Smooth muscle cell (in vitro differentiated cells): ENCODE results near the gene VSTM4. TPM values are rescaled to one million over a fixed set of nuclear protein-coding genes. Genes with fewer than 3 reads are reported as not detected.

Experiments
- DNase-seq: peaks from one replicate; lab custom pipeline; 2025; ENCODE audit not compliant: unreplicated experiment; lab: John Stamatoyannopoulos, UW
- H2AFZ ChIP-seq: fragments of 200-600 bp; sonication (generic); 2 replicates; pipeline ENCODE4 v1.6.0; 2016; ENCODE audit warnings: antibody characterized with exemption, low read depth, mild to moderate bottlenecking
- H3F3A ChIP-seq: fragments of 200-600 bp; sonication (generic); 2 replicates; pipeline ENCODE4 v1.6.0; 2017; ENCODE audit warnings: antibody characterized with exemption, low read depth
- H3K27ac ChIP-seq: fragments of 200-600 bp; sonication (generic); 2 replicates; pipeline ENCODE4 v1.5.1; 2016; ENCODE audit warnings: low read depth, mild to moderate bottlenecking
- H3K27me3 ChIP-seq: fragments of 200-600 bp; sonication (generic); 2 replicates; pipeline ENCODE4 v1.6.1; 2016; ENCODE audit warnings: low read depth, mild to moderate bottlenecking
- H3K36me3 ChIP-seq: fragments of 200-600 bp; sonication (generic); 2 replicates; pipeline ENCODE4 v1.5.1; 2016; ENCODE audit warnings: low read depth
- H3K4me1 ChIP-seq: fragments of 200-600 bp; sonication (generic); 2 replicates; pipeline ENCODE4 v1.5.1; 2016; ENCODE audit warnings: low read depth
- H3K4me2 ChIP-seq: fragments of 200-600 bp; sonication (generic); 2 replicates; pipeline ENCODE4 v1.6.0; 2016; ENCODE audit warnings: mild to moderate bottlenecking
- H3K4me3 ChIP-seq: fragments of 200-600 bp; sonication (generic); 2 replicates; pipeline ENCODE4 v1.5.1; 2016; ENCODE audit warnings: mild to moderate bottlenecking
- H3K79me2 ChIP-seq: fragments of 200-600 bp; sonication (generic); 2 replicates; pipeline ENCODE4 v1.6.0; 2016; ENCODE audit warnings: low read depth, mild to moderate bottlenecking
- H3K9ac ChIP-seq: fragments of 200-600 bp; sonication (generic); 2 replicates; pipeline ENCODE4 v1.6.0; 2016; ENCODE audit warnings: low read depth
- H3K9me3 ChIP-seq: fragments of 200-600 bp; sonication (generic); replicated peaks from 2 replicates; pipeline ENCODE4 v1.5.1; 2016; ENCODE audit warnings: low read depth
- H4K20me1 ChIP-seq: fragments of 200-600 bp; sonication (generic); 2 replicates; pipeline ENCODE4 v1.6.0; 2016; ENCODE audit warnings: low read depth
- CTCF ChIP-seq: fragments of 200-600 bp; sonication (generic); IDR thresholded peaks from 2 replicates; pipeline ENCODE4 v1.5.1; 2017; ENCODE audit warnings: borderline replicate concordance, mild to moderate bottlenecking, antibody characterized with exemption; ENCODE audit not compliant: insufficient read depth, poor library complexity, severe bottlenecking
- WGBS: methylation state at CpG from one replicate; pipeline ENCODE4 v1.1.7; 2016; ENCODE audit warnings: low lambda C conversion rate; 5-methylcytosine and 5-hydroxymethylcytosine counted together
- polyA plus RNA-seq: library from polyadenylated mRNA; unstranded; fragments of >200 nt; fragmentation: Nextera tagmentation; extraction: Ambion mirVana; gene quantifications from 2 replicates; pipeline ENCODE4 v1.2.1, GENCODE V29; 2016
- total RNA-seq: library from RNA; depleted of rRNA; stranded (reverse); fragments of >200 nt; gene quantifications from 2 replicates; pipeline ENCODE4 v1.2.3, GENCODE V29; 2014

VSTM4 gene
- total and polyA plus RNA-seq, 2 experiments from 2014 or later, result 5.1 to 7.7 TPM

- no peaks in the 10 kb centered on the region for H3K36me3 ChIP-seq
- no peak for TF ChIP-seq CTCF
- H3K9ac ChIP-seq, result no peak overlapping the region
- no peaks in the 10 kb centered on the region for H3F3A ChIP-seq
- no peaks in the 10 kb centered on the region for H4K20me1 ChIP-seq
- H2AFZ ChIP-seq, result no peak overlapping the region
- H3K4me3 ChIP-seq, result no peak overlapping the region
- H3K27me3 ChIP-seq, result no peaks in the 10 kb centered on the region
- DNase-seq, result no peak
- H3K27ac ChIP-seq, result peak overlapping the region; percentile 46
- WGBS, result 99% methylated on average over 3 of the region's 3 CpGs
- H3K9me3 ChIP-seq, result no peaks in the 10 kb centered on the region
- no peaks in the 10 kb centered on the region for H3K79me2 ChIP-seq
- peak overlapping the region; percentile 43 for H3K4me2 ChIP-seq
- no peaks in the 10 kb centered on the region for H3K4me1 ChIP-seq
Observed at GRCh38 chr10:49036638-49037037, 78.7 kb downstream of the VSTM4 start.

- Histone ChIP-seq H3K36me3 (no peaks in the 10 kb centered on the region), H3K9me3 (no peaks in the 10 kb centered on the region), H3K4me2 (no peak overlapping the region), H3K27ac (no peak overlapping the region), H4K20me1 (no peaks in the 10 kb centered on the region), H3K4me1 (no peaks in the 10 kb centered on the region), H3F3A (no peaks in the 10 kb centered on the region), H2AFZ (no peak overlapping the region), H3K27me3 (no peaks in the 10 kb centered on the region), H3K79me2 (no peaks in the 10 kb centered on the region), H3K9ac (no peak overlapping the region), H3K4me3 (no peak overlapping the region)
- TF ChIP-seq CTCF, result no peak
- no peak for DNase-seq
- 94% methylated on average over 8 of the region's 8 CpGs for WGBS
Observed at GRCh38 chr10:49035920-49036319, 79.4 kb downstream of the VSTM4 start.

- Histone ChIP-seq H3K79me2 (no peaks in the 10 kb centered on the region), H3K9ac (no peak overlapping the region), H3K9me3 (no peaks in the 10 kb centered on the region), H4K20me1 (no peaks in the 10 kb centered on the region), H3K27ac (no peak overlapping the region), H3F3A (no peaks in the 10 kb centered on the region), H3K4me2 (no peak overlapping the region), H3K4me3 (no peak overlapping the region), H3K4me1 (no peaks in the 10 kb centered on the region), H2AFZ (no peak overlapping the region), H3K27me3 (no peaks in the 10 kb centered on the region), H3K36me3 (no peaks in the 10 kb centered on the region)
- 91% methylated on average over 6 of the region's 6 CpGs for WGBS
- no peak for DNase-seq
- TF ChIP-seq CTCF, result no peak
Observed at GRCh38 chr10:49034925-49035324, 80.4 kb downstream of the VSTM4 start.

- no peaks in the 10 kb centered on the region for H3K27me3 ChIP-seq
- no peak overlapping the region for H3K4me2 ChIP-seq
- 94% methylated on average over 1 of the region's 1 CpG for WGBS
- H3K9me3 ChIP-seq, result no peaks in the 10 kb centered on the region
- no peak overlapping the region for H3K9ac ChIP-seq
- no peak for TF ChIP-seq CTCF
- no peak overlapping the region for H3K4me3 ChIP-seq
- no peak for DNase-seq
- no peaks in the 10 kb centered on the region for H3K79me2 ChIP-seq
- H3F3A ChIP-seq, result no peaks in the 10 kb centered on the region
- H3K4me1 ChIP-seq, result no peaks in the 10 kb centered on the region
- no peak overlapping the region for H2AFZ ChIP-seq
- H3K27ac ChIP-seq, result no peak overlapping the region
- no peaks in the 10 kb centered on the region for H4K20me1 ChIP-seq
- no peaks in the 10 kb centered on the region for H3K36me3 ChIP-seq
Observed at GRCh38 chr10:49033939-49034338, 81.4 kb downstream of the VSTM4 start.
